M059J (cell line): ENCODE results near the gene PROC. TPM values are rescaled to one million over a fixed set of nuclear protein-coding genes. Genes with fewer than 3 reads are reported as not detected.
"Not testable (repeated sequence)": the region's sequence is repeated elsewhere in the genome, so short reads cannot be mapped to it uniquely, and the experiment has no call there.

ENCODE experiments used
- DNase-seq: peaks from one replicate; pipeline ENCODE4 v3.0.0-alpha.2; 2012; ENCODE audit warnings: low read depth
- total RNA-seq: library from RNA; depleted of rRNA; stranded (reverse); fragments of >200 nt; shearing (Covaris generic); gene quantifications from 2 replicates; pipeline ENCODE4 v1.2.3, GENCODE V29; 2014

Gene PROC
- total RNA-seq, 1 experiment from 2014 or later: 0.64 TPM

- no peak for DNase-seq
Measured at GRCh38 chr2:127427376-127428056, 9.3 kb downstream of the PROC start.

- no peak for DNase-seq
Measured at GRCh38 chr2:127428057-127428814, 10.0 kb downstream of the PROC start.

- DNase-seq: no peak
Measured at GRCh38 chr2:127428815-127429109, 10.5 kb downstream of the PROC start.

- DNase-seq: no peak
Measured at GRCh38 chr2:127429291-127429690, 11.1 kb downstream of the PROC start.

- DNase-seq: no peak
Measured at GRCh38 chr2:127429844-127430425, 11.7 kb downstream of the PROC start.

- DNase-seq: no peak
Measured at GRCh38 chr2:127431408-127432023, 13.3 kb downstream of the PROC start.

- DNase-seq: no peak
Measured at GRCh38 chr2:127434515-127434914, 16.3 kb downstream of the PROC start.

GRCh38 chr2:127437056-127437455 lies 18.8 kb downstream of the PROC start:
- no peak for DNase-seq

GRCh38 chr2:127437781-127438726 lies 19.8 kb downstream of the PROC start:
- DNase-seq: no peak

- DNase-seq: no peak
Measured at GRCh38 chr2:127439343-127439742, 21.1 kb downstream of the PROC start.

- peak; percentile 23 for DNase-seq
Measured at GRCh38 chr2:127448526-127448925, 30.3 kb downstream of the PROC start.

- no peak for DNase-seq
Measured at GRCh38 chr2:127449414-127449813, 31.2 kb downstream of the PROC start.

GRCh38 chr2:127449898-127450297 lies 31.7 kb downstream of the PROC start:
- DNase-seq: no peak

GRCh38 chr2:127451981-127452380 lies 33.8 kb downstream of the PROC start:
- no peak for DNase-seq

GRCh38 chr2:127452423-127452822 lies 34.2 kb downstream of the PROC start:
- not testable (repeated sequence) for DNase-seq

GRCh38 chr2:127453013-127453391 lies 34.8 kb downstream of the PROC start:
- no peak for DNase-seq

- DNase-seq: peak; percentile 20
Measured at GRCh38 chr2:127453392-127454171, 35.4 kb downstream of the PROC start.

- DNase-seq: peak; percentile 10
Measured at GRCh38 chr2:127454595-127455565, 36.7 kb downstream of the PROC start.
